GM23338 (cell line): Measurements from ENCODE around the gene NR5A2. TPM values are rescaled to one million over a fixed set of nuclear protein-coding genes. Genes with fewer than 3 reads are reported as not detected.

Experiments used
- ATAC-seq: fragments of 200-7000 bp; cut with Tn5 transposase; 3 replicates; pipeline ENCODE4 v1.9.1; 2020
- DNase-seq: peaks from one replicate; pipeline ENCODE4 v3.0.0-alpha.2; 2015; ENCODE audit warnings: low spot score
- H2AFZ ChIP-seq: fragments of 200-600 bp; sonication (generic); 2 replicates; pipeline ENCODE4 v1.8.0; 2016; ENCODE audit warnings: antibody characterized with exemption, mild to moderate bottlenecking, moderate library complexity
- H3F3A ChIP-seq: fragments of 200-600 bp; sonication (generic); replicated peaks from 2 replicates; pipeline ENCODE4 v1.8.0; 2017; ENCODE audit warnings: antibody characterized with exemption, mixed run types, low read depth
- H3K27ac ChIP-seq: fragments of 200-600 bp; sonication (generic); 2 replicates; pipeline ENCODE4 v1.6.1; 2016; ENCODE audit warnings: low read depth
- H3K27me3 ChIP-seq: fragments of 200-600 bp; sonication (generic); 2 replicates; pipeline ENCODE4 v1.8.0; 2016; ENCODE audit warnings: mild to moderate bottlenecking, mixed run types, moderate library complexity; ENCODE audit not compliant: insufficient read depth
- H3K36me3 ChIP-seq: fragments of 200-600 bp; sonication (generic); 2 replicates; pipeline ENCODE4 v1.8.0; 2016; ENCODE audit warnings: mild to moderate bottlenecking; ENCODE audit not compliant: insufficient read depth
- H3K4me1 ChIP-seq: fragments of 200-600 bp; sonication (generic); 2 replicates; pipeline ENCODE4 v1.8.0; 2016; ENCODE audit warnings: mild to moderate bottlenecking, moderate library complexity; ENCODE audit not compliant: insufficient read depth
- H3K4me2 ChIP-seq: fragments of 200-600 bp; sonication (generic); 2 replicates; pipeline ENCODE4 v1.7.1; 2017; ENCODE audit warnings: mixed run types
- H3K4me3 ChIP-seq: fragments of 200-600 bp; sonication (generic); 2 replicates; pipeline ENCODE4 v1.6.1; 2016; ENCODE audit warnings: mixed run types
- H3K79me2 ChIP-seq: fragments of 200-600 bp; sonication (generic); replicated peaks from 2 replicates; pipeline ENCODE4 v1.8.0; 2017; ENCODE audit warnings: mild to moderate bottlenecking; ENCODE audit not compliant: insufficient read depth
- H3K9me2 ChIP-seq: fragments of 200-600 bp; sonication (generic); 2 replicates; pipeline ENCODE4 v1.8.0; 2017; ENCODE audit not compliant: insufficient read depth
- H4K20me1 ChIP-seq: fragments of 200-600 bp; sonication (generic); replicated peaks from 2 replicates; pipeline ENCODE4 v1.8.0; 2017; ENCODE audit warnings: mild to moderate bottlenecking; ENCODE audit not compliant: insufficient read depth
- H3K27ac Mint-ChIP-seq: 2 replicates; pipeline ENCODE4 v1.8.0; 2020; ENCODE audit warnings: inconsistent platforms, mild to moderate bottlenecking, moderate library complexity, mixed read lengths
- H3K27me3 Mint-ChIP-seq: 3 replicates; pipeline ENCODE4 v1.8.0; 2022; ENCODE audit warnings: low read depth, mild to moderate bottlenecking, moderate library complexity, mixed read lengths, inconsistent platforms; ENCODE audit not compliant: insufficient read depth, poor library complexity
- H3K36me3 Mint-ChIP-seq: 3 replicates; pipeline ENCODE4 v1.8.0; 2021; ENCODE audit warnings: low read depth, mild to moderate bottlenecking, inconsistent platforms, moderate library complexity, mixed read lengths
- H3K4me1 Mint-ChIP-seq: 3 replicates; pipeline ENCODE4 v1.8.0; 2020; ENCODE audit warnings: mild to moderate bottlenecking, inconsistent platforms, mixed read lengths
- H3K4me3 Mint-ChIP-seq: 3 replicates; pipeline ENCODE4 v1.8.0; 2021; ENCODE audit warnings: moderate library complexity, mild to moderate bottlenecking, inconsistent platforms, mixed read lengths
- H3K9me3 Mint-ChIP-seq: 3 replicates; pipeline ENCODE4 v1.8.0; 2020; ENCODE audit warnings: moderate library complexity, mild to moderate bottlenecking, inconsistent platforms, mixed read lengths
- CREB1 ChIP-seq: fragments of 250-450 bp; sonication (Bioruptor Pico); IDR thresholded peaks from 2 replicates; pipeline ENCODE4 v1.5.0; 2020; ENCODE audit warnings: low read depth, mild to moderate bottlenecking, moderate library complexity
- EZH2 ChIP-seq: fragments of 200-600 bp; sonication (generic); IDR thresholded peaks from one replicate; pipeline ENCODE4 v1.8.0; 2017; ENCODE audit warnings: antibody characterized with exemption, mild to moderate bottlenecking, low read depth; ENCODE audit not compliant: unreplicated experiment
- EZH2phosphoT487 ChIP-seq: fragments of 200-600 bp; sonication (generic); IDR thresholded peaks from one replicate; pipeline ENCODE4 v1.8.1; 2018; ENCODE audit warnings: antibody characterized with exemption; ENCODE audit not compliant: unreplicated experiment
- JUNB ChIP-seq: IDR thresholded peaks from one replicate; pipeline ENCODE4 v1.6.1; 2016; ENCODE audit warnings: antibody characterized with exemption; ENCODE audit not compliant: unreplicated experiment
- NANOG ChIP-seq: IDR thresholded peaks from 2 replicates; pipeline ENCODE4 v1.6.1; 2016; ENCODE audit warnings: antibody characterized with exemption, borderline replicate concordance
- POLR2AphosphoS5 ChIP-seq: IDR thresholded peaks from 2 replicates; pipeline ENCODE4 v1.6.1; 2016; ENCODE audit warnings: antibody characterized with exemption, low read depth
- STAT1 ChIP-seq: IDR thresholded peaks from one replicate; pipeline ENCODE4 v1.6.1; 2016; ENCODE audit warnings: antibody characterized with exemption; ENCODE audit not compliant: unreplicated experiment
- ZNF331 ChIP-seq: fragments of 250-450 bp; sonication (Bioruptor Pico); IDR thresholded peaks from 2 replicates; pipeline ENCODE4 v1.5.0; 2020; ENCODE audit warnings: low read depth, mild to moderate bottlenecking, moderate library complexity
- polyA plus RNA-seq: library from polyadenylated mRNA; unstranded; fragments of >200 nt; fragmentation: Nextera tagmentation; extraction: Ambion mirVana; gene quantifications from 2 replicates; pipeline ENCODE4 v1.2.1, GENCODE V29; 2016
- total RNA-seq: library from RNA; depleted of rRNA; stranded (reverse); fragments of >200 nt; shearing (Covaris generic); gene quantifications from 2 replicates; pipeline ENCODE4 v1.2.3, GENCODE V29; 2014
- TF ChIP-seq, protein P1 (sequence below): IDR thresholded peaks from one replicate; pipeline ENCODE4 v1.6.1; 2018; ENCODE audit warnings: antibody characterized with exemption; ENCODE audit not compliant: unreplicated experiment
- TF ChIP-seq, protein P2 (sequence below), 2 experiments: fragments of 200-600 bp in 1 of 2; sonication (generic) in 1 of 2; conservative IDR thresholded peaks; 2 replicates each; pipeline versions ENCODE4 v1.5.1 to v1.6.1; 2016 to 2017; ENCODE audit warnings: antibody characterized with exemption in 2 of 2, low read depth in 2 of 2, mild to moderate bottlenecking in 2 of 2, moderate library complexity in 1 of 2

NR5A2 gene
- total and polyA plus RNA-seq, 2 experiments from 2014 or later, result 4.4 to 13.1 TPM

DNA sequence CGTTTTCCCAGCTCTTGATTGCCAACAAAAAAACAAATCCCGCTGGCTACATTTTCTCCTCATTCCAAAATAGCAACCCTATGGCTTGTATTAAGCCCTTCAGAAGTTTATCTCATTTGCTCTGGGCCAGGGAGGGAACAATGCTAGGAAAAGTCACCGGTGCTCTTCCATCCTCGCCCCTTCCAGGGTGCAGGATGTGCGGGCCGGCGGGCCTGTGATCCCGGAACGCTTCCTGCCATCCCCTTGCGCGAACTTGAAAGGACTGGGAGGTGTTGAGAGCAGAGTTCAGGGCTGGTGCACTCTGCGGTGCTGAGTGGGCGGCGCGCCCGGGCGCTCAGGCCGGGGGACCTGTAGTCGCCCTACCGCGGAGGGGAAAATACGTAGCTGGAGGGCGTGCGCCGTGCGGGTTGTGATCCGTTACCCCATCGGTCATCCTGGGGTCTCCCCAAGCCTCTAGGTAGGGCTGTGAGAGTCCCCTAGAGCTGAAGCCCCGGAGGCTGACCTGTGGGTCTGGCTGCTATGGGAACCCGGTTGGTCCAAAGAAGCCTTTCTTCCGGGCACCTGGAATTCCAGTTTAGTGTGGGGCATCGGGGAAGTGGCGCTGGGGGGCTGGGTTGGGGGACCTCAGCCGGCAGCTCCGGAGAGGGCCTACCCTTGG lies 13.1 kb downstream of the NR5A2 start:
- TF ChIP-seq EZH2 (peak; percentile 64), EZH2phosphoT487 (no peak)
- no peaks in the 10 kb centered on the region; the same call in 2 of the 3 replicates for H3K36me3 Mint-ChIP-seq
- H3K27ac ChIP-seq, result no peak overlapping the region
- H3K4me1 ChIP-seq, result peaks cover 46% of the 10 kb centered on the region
- ATAC-seq (peak; percentile 10), DNase-seq (peak; percentile 82)
- peaks cover 89% of the 10 kb centered on the region for H3K27me3 ChIP-seq
- peak overlapping the region; percentile 93 for H3K4me3 ChIP-seq
- peaks cover 46% of the 10 kb centered on the region for H3K4me1 Mint-ChIP-seq
- no peaks in the 10 kb centered on the region for H3K36me3 ChIP-seq
- H3F3A ChIP-seq, result peaks cover 18% of the 10 kb centered on the region; the same call in 1 of the 2 replicates
- H3K4me3 Mint-ChIP-seq, result no peak overlapping the region; the same call in none of the 3 replicates
- H3K9me2 ChIP-seq, result no peaks in the 10 kb centered on the region
- H3K27ac Mint-ChIP-seq, result no peak overlapping the region
- H3K9me3 Mint-ChIP-seq, result no peaks in the 10 kb centered on the region; the same call in 2 of the 3 replicates
- peaks cover 54% of the 10 kb centered on the region for H3K27me3 Mint-ChIP-seq
- H4K20me1 ChIP-seq, result no peaks in the 10 kb centered on the region
- H2AFZ ChIP-seq, result no peak overlapping the region
- H3K79me2 ChIP-seq, result peaks cover 13% of the 10 kb centered on the region; the same call in 1 of the 2 replicates
- peak overlapping the region; percentile 90 for H3K4me2 ChIP-seq

DNA sequence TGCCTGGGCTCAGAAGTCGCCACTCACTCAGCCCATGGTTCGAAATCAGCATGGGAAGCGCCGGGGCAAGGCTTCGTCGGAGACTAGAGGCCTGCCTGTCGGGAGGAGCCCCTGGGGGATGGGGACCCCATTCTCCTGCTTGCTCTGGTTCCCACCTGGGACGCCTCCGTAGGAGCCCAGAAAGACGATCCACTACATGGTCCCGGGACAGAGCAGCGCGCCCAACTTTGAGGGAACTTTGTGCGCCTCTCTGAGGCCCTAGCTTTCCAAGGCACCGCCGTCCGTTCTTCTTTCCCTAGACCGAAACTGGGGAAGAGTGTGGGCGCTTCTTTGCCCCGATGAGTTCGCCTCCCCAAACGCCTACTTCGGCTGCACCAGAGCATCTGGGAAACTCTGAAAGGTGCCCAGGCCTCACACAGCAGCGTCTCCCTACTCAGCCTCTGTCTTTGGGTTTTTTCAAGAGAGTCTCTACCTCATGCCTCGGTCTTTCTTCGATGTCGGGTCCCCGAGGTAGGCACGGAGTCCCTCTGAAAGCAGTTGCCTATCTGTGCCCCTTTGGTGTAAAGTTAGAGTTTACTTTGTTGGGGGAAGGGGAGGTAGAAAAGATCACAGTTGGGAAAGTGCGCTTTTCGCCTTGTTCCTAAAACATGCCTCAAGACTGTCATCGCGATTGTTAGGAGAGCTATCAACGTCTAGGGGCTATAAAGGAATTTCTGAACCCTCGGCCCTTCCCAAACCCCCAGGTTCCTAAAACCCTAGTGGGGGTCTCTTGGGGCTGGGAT lies 14.0 kb downstream of the NR5A2 start:
- Histone ChIP-seq H4K20me1 (no peaks in the 10 kb centered on the region), H3K4me3 (peak overlapping the region; percentile 93)
- no peak overlapping the region for H3K27ac Mint-ChIP-seq

DNA sequence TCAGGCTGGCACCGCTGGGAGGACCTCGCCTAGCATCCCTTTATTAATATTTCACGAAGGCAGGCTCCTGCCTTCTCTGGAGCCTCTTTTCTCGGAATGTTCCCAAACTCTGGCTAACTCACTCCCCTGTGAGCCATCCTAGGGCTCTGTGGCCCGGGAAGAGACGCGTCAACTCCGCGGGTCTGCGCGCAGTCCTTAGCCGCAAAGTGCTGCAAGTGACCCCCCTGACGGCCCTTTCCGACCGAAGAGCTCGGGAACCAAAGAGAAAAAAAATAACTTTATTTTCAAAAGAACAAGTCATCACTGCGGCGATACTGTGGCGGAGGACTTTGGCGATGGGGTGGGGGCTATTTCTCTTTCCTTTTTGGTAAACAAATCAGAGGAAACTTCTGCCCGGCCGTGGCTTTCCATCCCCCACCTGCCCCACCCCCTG lies 14.6 kb downstream of the NR5A2 start:
- Histone ChIP-seq H3K4me1 (peaks cover 53% of the 10 kb centered on the region), H3K4me3 (peak overlapping the region; percentile 93), H3K36me3 (no peaks in the 10 kb centered on the region), H3K27me3 (peaks cover 75% of the 10 kb centered on the region), H2AFZ (no peak overlapping the region), H3K27ac (no peak overlapping the region), H3F3A (peaks cover 9% of the 10 kb centered on the region), H4K20me1 (no peaks in the 10 kb centered on the region), H3K9me2 (no peaks in the 10 kb centered on the region), H3K79me2 (peaks cover 13% of the 10 kb centered on the region; the same call in 1 of the 2 replicates), H3K4me2 (peak overlapping the region; percentile 90)
- H3K4me3 Mint-ChIP-seq, result no peak overlapping the region; the same call in none of the 3 replicates
- H3K36me3 Mint-ChIP-seq, result no peaks in the 10 kb centered on the region; the same call in 2 of the 3 replicates
- ATAC-seq (peak; percentile 3), DNase-seq (peak; percentile 66)
- peaks cover 54% of the 10 kb centered on the region for H3K27me3 Mint-ChIP-seq
- peaks cover 48% of the 10 kb centered on the region for H3K4me1 Mint-ChIP-seq
- no peaks in the 10 kb centered on the region for H3K9me3 Mint-ChIP-seq
- no peak overlapping the region for H3K27ac Mint-ChIP-seq
- TF ChIP-seq EZH2, result no peak
- TF ChIP-seq JUNB, result no peak
- no peak for TF ChIP-seq ZNF331 (CRISPR knock-in tag)
- TF ChIP-seq NANOG, result no peak
- TF ChIP-seq, protein P1, sequence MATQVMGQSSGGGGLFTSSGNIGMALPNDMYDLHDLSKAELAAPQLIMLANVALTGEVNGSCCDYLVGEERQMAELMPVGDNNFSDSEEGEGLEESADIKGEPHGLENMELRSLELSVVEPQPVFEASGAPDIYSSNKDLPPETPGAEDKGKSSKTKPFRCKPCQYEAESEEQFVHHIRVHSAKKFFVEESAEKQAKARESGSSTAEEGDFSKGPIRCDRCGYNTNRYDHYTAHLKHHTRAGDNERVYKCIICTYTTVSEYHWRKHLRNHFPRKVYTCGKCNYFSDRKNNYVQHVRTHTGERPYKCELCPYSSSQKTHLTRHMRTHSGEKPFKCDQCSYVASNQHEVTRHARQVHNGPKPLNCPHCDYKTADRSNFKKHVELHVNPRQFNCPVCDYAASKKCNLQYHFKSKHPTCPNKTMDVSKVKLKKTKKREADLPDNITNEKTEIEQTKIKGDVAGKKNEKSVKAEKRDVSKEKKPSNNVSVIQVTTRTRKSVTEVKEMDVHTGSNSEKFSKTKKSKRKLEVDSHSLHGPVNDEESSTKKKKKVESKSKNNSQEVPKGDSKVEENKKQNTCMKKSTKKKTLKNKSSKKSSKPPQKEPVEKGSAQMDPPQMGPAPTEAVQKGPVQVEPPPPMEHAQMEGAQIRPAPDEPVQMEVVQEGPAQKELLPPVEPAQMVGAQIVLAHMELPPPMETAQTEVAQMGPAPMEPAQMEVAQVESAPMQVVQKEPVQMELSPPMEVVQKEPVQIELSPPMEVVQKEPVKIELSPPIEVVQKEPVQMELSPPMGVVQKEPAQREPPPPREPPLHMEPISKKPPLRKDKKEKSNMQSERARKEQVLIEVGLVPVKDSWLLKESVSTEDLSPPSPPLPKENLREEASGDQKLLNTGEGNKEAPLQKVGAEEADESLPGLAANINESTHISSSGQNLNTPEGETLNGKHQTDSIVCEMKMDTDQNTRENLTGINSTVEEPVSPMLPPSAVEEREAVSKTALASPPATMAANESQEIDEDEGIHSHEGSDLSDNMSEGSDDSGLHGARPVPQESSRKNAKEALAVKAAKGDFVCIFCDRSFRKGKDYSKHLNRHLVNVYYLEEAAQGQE, result no peak
- no peak for TF ChIP-seq EZH2phosphoT487
- TF ChIP-seq CREB1, result no peak
- TF ChIP-seq POLR2AphosphoS5, result no peak
- TF ChIP-seq, protein P2, sequence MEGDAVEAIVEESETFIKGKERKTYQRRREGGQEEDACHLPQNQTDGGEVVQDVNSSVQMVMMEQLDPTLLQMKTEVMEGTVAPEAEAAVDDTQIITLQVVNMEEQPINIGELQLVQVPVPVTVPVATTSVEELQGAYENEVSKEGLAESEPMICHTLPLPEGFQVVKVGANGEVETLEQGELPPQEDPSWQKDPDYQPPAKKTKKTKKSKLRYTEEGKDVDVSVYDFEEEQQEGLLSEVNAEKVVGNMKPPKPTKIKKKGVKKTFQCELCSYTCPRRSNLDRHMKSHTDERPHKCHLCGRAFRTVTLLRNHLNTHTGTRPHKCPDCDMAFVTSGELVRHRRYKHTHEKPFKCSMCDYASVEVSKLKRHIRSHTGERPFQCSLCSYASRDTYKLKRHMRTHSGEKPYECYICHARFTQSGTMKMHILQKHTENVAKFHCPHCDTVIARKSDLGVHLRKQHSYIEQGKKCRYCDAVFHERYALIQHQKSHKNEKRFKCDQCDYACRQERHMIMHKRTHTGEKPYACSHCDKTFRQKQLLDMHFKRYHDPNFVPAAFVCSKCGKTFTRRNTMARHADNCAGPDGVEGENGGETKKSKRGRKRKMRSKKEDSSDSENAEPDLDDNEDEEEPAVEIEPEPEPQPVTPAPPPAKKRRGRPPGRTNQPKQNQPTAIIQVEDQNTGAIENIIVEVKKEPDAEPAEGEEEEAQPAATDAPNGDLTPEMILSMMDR (conservative IDR thresholded peaks at IDR 0.05; ENCODE audit: low read depth in 2 of 2), result no peak
- TF ChIP-seq STAT1, result no peak

More for the DNA sequence above, 14.0 kb downstream of the NR5A2 start:
- Histone ChIP-seq H3K4me1 (peaks cover 52% of the 10 kb centered on the region), H3K27me3 (peaks cover 82% of the 10 kb centered on the region), H3F3A (peaks cover 13% of the 10 kb centered on the region; the same call in 1 of the 2 replicates), H3K27ac (no peak overlapping the region), H3K4me2 (peak overlapping the region; percentile 90), H3K36me3 (no peaks in the 10 kb centered on the region), H2AFZ (no peak overlapping the region), H3K9me2 (no peaks in the 10 kb centered on the region), H3K79me2 (peaks cover 13% of the 10 kb centered on the region; the same call in 1 of the 2 replicates)
- Mint-ChIP-seq H3K4me3 (no peak overlapping the region; the same call in none of the 3 replicates), H3K9me3 (no peaks in the 10 kb centered on the region), H3K4me1 (peaks cover 53% of the 10 kb centered on the region), H3K36me3 (no peaks in the 10 kb centered on the region; the same call in 2 of the 3 replicates), H3K27me3 (peaks cover 54% of the 10 kb centered on the region)
- TF ChIP-seq EZH2, result peak; percentile 73
- TF ChIP-seq EZH2phosphoT487, result peak; percentile 20
- no peak for TF ChIP-seq ZNF331 (CRISPR knock-in tag)
- ATAC-seq (peak; percentile 4), DNase-seq (peak; percentile 74)
